SKM-1 treated with dmso at 0.1 percent for 144 hours (cell line): ENCODE measurements around the gene COL6A5.

Source experiments
- DNase-seq: peaks from one replicate; lab custom pipeline; 2025; ENCODE audit not compliant: unreplicated experiment; lab: John Stamatoyannopoulos, UW

The COL6A5 gene

GRCh38 chr3:130516645-130517512, 171.4 kb downstream of the COL6A5 start, which contains the start of gene COL6A6:
Gene COL6A6 (plus strand): TSS chr3:130517177. CDS start chr3:130560365, 43,188 bp downstream.
- DNase-seq: no peak

- DNase-seq: no peak
Measured at GRCh38 chr3:130517602-130518001, 172.1 kb downstream of the COL6A5 start.

DNA sequence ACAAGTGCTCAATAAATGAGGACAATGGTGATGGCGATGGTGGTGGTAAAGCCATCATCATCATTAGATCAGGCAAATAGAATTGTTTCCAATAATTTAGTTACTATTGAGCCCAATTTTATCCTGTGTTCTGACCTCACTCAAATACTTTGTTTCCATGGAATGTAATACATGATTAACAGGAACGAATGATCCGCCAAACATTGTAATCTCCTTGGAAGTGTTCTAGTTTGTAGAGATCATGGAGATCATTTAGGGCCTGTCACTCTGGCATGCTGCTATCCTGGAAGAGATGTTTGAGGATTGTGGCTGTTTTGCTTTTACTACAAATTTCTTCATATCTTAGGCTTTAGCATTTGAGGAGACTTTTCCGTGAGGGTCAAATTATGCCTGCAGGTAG, 174.3 kb downstream of the COL6A5 start:
- DNase-seq: no peak

GRCh38 chr3:130522399-130522798, 176.9 kb downstream of the COL6A5 start:
- no peak for DNase-seq

DNA sequence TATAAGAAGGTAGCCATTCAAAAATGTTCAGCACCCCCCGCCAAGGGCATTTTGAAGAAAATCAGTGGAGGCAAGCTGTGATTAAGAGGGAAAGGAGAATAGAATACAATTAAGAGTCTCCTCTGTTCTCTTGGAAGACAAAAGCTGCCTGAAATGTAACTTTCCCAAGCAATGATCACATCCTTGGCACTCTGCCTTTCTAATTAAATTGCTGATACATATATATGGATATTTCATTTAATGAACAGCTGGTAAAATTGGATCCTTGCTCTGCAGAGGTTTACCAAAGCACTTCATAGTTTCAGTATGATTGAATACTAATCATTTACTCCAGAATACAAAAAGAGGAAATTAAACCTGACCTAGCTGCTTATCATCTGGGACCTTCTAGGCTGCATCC, 182.0 kb downstream of the COL6A5 start:
- no peak for DNase-seq

DNA sequence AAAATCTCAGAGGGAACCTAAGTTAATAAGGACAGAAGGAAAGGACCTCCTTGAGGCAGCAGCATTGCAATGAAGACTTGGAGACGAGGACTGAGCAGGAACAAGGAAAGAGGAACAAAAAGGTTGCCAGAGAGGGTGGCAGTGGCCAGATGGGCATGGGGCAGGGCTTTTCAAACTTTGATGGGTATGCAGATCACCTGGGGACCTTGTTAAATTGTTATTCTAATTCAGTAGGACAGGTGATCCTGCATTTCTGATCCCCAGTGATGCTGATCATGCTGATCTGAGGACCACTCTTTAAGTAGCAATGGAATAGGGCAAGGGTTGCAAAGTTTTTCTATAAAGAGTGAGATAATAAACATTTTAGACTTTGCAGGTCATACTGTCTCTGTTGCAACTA, 182.6 kb downstream of the COL6A5 start:
- DNase-seq: no peak

DNA sequence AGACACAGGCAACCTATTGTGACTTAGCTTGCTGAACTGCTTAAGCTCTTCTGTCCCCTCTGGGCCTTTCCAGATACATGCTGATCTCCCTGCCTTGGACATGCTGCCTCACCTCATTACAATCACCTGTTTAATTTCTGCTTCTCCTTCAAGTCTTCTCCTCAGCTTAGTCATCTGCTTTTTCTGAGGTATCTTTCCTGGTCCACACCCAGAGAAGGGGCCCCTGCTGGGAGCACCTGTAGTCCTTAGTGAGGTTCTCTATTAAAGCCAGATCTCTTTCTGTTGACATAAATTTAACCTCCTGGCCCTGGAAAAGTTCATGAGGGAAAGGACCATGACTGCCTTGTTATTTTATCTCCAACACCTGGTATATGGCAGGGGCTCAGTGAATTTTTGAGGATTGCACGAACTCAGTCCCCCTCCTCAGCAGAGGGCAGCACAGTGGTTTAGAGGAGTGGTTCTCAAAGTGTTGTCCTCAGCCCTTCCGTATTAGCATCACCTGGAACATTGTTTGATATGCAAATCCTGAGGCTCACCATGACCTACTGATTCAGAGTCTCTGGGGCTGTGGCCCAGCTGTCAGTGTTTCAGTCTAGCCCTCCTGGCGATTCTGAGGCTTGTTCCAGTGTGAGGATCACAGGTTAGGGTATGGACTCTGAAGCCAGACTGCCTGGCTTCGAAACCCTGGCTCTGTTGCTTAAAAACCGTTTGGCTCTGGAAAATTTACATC, 184.2 kb downstream of the COL6A5 start:
- no peak for DNase-seq

DNA sequence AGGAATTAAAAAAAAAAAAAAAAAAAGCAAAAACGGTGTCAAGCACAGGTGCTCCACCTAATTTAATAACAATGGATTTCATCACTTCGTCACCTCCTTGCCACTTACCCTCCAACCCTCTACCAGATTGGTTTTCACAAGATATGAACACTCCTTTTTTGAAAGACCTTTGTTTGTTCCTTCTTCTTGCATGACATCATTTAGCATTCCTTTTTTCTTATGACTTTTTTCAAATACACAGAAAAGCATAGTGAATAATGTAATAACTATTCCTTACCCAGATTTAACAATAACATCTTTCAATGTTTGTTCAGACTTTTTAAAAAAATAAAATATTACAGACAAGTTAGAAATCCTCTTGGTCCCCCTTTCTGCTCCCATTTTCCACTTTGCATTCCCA, 187.8 kb downstream of the COL6A5 start:
- no peak for DNase-seq
